Vagina (tissue), 2 donors: ENCODE results near the gene EVL.

Source experiments
- CTCF ChIP-seq, 3 experiments: fragments of 450-650 bp in 2 of 3; fragments of 200-600 bp in 1 of 3; sonication (generic) in 1 of 3; IDR thresholded peaks; one replicate each; pipeline ENCODE4 v1.5.1; 2017 to 2019; ENCODE audit warnings: antibody characterized with exemption in 3 of 3, mild to moderate bottlenecking in 2 of 3, moderate library complexity in 2 of 3
- POLR2A ChIP-seq, 2 donors: fragments of 450-650 bp; IDR thresholded peaks; one replicate each; pipeline ENCODE4 v1.6.1; 2017; ENCODE audit warnings: antibody characterized with exemption in 2 of 2, mild to moderate bottlenecking in 2 of 2, moderate library complexity in 2 of 2

- TF ChIP-seq CTCF (IDR thresholded peaks at IDR 0.05) (no peak), POLR2A (IDR thresholded peaks at IDR 0.05) (no peak)
These were observed 1.8 kb upstream of the EVL start for GRCh38 chr14:100063314-100063941.
